Endothelial cell of umbilical vein (primary cell): Measurements from ENCODE around the gene C2orf76. TPM values are rescaled to one million over a fixed set of nuclear protein-coding genes. Genes with fewer than 3 reads are reported as not detected.

Source experiments
- BruUV-seq: library from RNA; stranded (reverse); fragments of 400-500 nt; replicated peaks from 2 replicates; lab custom pipeline; 2021; lab: Mats Ljungman, UMichigan
- CTCF ChIA-PET: fragments of 300-600, 350-600 bp; sonication (Branson Sonifier 250); formaldehyde crosslinking; loops from one replicate; lab custom pipeline; 2021; ENCODE audit warnings: antibody characterized with exemption, inconsistent platforms; lab: Charles Lee
- POLR2A ChIA-PET: fragments of 300-600, 350-600 bp; sonication (Branson Sonifier 250); formaldehyde crosslinking; loops from one replicate; lab custom pipeline; 2021; ENCODE audit warnings: antibody characterized with exemption, inconsistent platforms; lab: Charles Lee
- DNase-seq: peaks from one replicate; pipeline ENCODE4 v3.0.0-alpha.2; 2011; ENCODE audit warnings: low read depth, low spot score
- FAIRE-seq: peaks from 2 replicates; lab custom pipeline; 2011; peaks lifted over from hg19 to GRCh38; lab: Jason Lieb, UNC
- H2AFZ ChIP-seq: 2 replicates; pipeline ENCODE4 v1.6.0; 2012; ENCODE audit warnings: low read depth, low read length, control low read depth, inconsistent platforms
- H3K27ac ChIP-seq: 2 replicates; pipeline ENCODE4 v1.5.1; 2011; ENCODE audit warnings: low read depth, mild to moderate bottlenecking, control low read depth, low read length, moderate library complexity; ENCODE audit not compliant: insufficient read depth
- H3K27me3 ChIP-seq, 2 experiments: 2 replicates each; pipeline versions ENCODE4 v1.6.0 to v1.6.1; 2011; ENCODE audit warnings: low read length in 2 of 2, mixed read lengths in 1 of 2; ENCODE audit not compliant: control insufficient read depth in 2 of 2, insufficient read depth in 2 of 2
- H3K36me3 ChIP-seq, 2 experiments: 2 replicates in 1 of 2; 3 replicates in 1 of 2; pipeline ENCODE4 v1.5.1; 2011; ENCODE audit warnings: low read length in 2 of 2, mild to moderate bottlenecking in 1 of 2, moderate library complexity in 1 of 2; ENCODE audit not compliant: control insufficient read depth in 2 of 2, insufficient read depth in 2 of 2; ENCODE audit errors: extremely low read depth in 1 of 2
- H3K4me1 ChIP-seq: 3 replicates; pipeline ENCODE4 v1.5.1; 2011; ENCODE audit warnings: mild to moderate bottlenecking, low read length; ENCODE audit not compliant: control insufficient read depth, insufficient read depth; ENCODE audit errors: extremely low read depth
- H3K4me2 ChIP-seq: 2 replicates; pipeline ENCODE4 v1.6.1; 2011; ENCODE audit warnings: low read length, control low read depth, mixed read lengths; ENCODE audit not compliant: insufficient read depth
- H3K4me3 ChIP-seq, 3 experiments: fragments of 200-600 bp in 1 of 3; sonication (generic), shearing (Covaris generic) in 1 of 3; replicated peaks in 1 of 3; 2 replicates each; pipeline ENCODE4 v1.5.1; 2011 to 2016; ENCODE audit warnings: control low read depth in 3 of 3, low read length in 3 of 3, mild to moderate bottlenecking in 2 of 3, inconsistent platforms in 1 of 3, low read depth in 1 of 3, moderate library complexity in 1 of 3; ENCODE audit not compliant: insufficient read depth in 1 of 3
- H3K79me2 ChIP-seq: 2 replicates; pipeline ENCODE4 v1.6.0; 2012; ENCODE audit warnings: low read length, inconsistent platforms; ENCODE audit not compliant: control insufficient read depth, insufficient read depth
- H3K9ac ChIP-seq: replicated peaks from 2 replicates; pipeline ENCODE3; 2011; ENCODE audit warnings: low read length, control low read depth; ENCODE audit not compliant: insufficient read depth; ENCODE audit errors: extremely low read depth
- H3K9me1 ChIP-seq: replicated peaks from 3 replicates; pipeline ENCODE4 v1.6.0; 2011; ENCODE audit warnings: mild to moderate bottlenecking, low read length; ENCODE audit not compliant: control insufficient read depth, insufficient read depth; ENCODE audit errors: extremely low read depth
- H3K9me3 ChIP-seq: replicated peaks from 2 replicates; pipeline ENCODE4 v1.5.1; 2012; ENCODE audit warnings: low read length, inconsistent platforms; ENCODE audit not compliant: control insufficient read depth, insufficient read depth
- H4K20me1 ChIP-seq: replicated peaks from 2 replicates; pipeline ENCODE3; 2011; ENCODE audit warnings: mild to moderate bottlenecking, low read length; ENCODE audit not compliant: control insufficient read depth, insufficient read depth; ENCODE audit errors: extremely low read depth
- CTCF ChIP-seq, 2 donors: IDR thresholded peaks; 1 replicate in 1 of 2; 2 replicates in 1 of 2; pipeline ENCODE4 v1.5.1; 2011; ENCODE audit warnings: low read length in 2 of 2, mild to moderate bottlenecking in 2 of 2, moderate library complexity in 2 of 2, control low read depth in 1 of 2, inconsistent platforms in 1 of 2, low read depth in 1 of 2; ENCODE audit not compliant: insufficient read depth in 1 of 2; ENCODE audit errors: extremely low read depth in 1 of 2
- EZH2 ChIP-seq: IDR thresholded peaks from 2 replicates; pipeline ENCODE4 v1.6.1; 2012; ENCODE audit warnings: borderline replicate concordance, low read depth, mild to moderate bottlenecking, moderate library complexity, low read length, inconsistent platforms; ENCODE audit not compliant: severe bottlenecking
- FOS ChIP-seq: IDR thresholded peaks from 2 replicates; pipeline ENCODE4 v1.6.1; 2011; ENCODE audit warnings: mild to moderate bottlenecking, low read length, moderate library complexity, borderline replicate concordance; ENCODE audit not compliant: insufficient read depth
- GATA2 ChIP-seq: IDR thresholded peaks from 2 replicates; pipeline ENCODE4 v1.7.0; 2011; ENCODE audit warnings: low read depth, mild to moderate bottlenecking, moderate library complexity, mixed read lengths, low read length; ENCODE audit not compliant: insufficient read length, insufficient read depth
- JUN ChIP-seq: IDR thresholded peaks from 2 replicates; pipeline ENCODE4 v1.6.1; 2011; ENCODE audit warnings: borderline replicate concordance, low read depth; ENCODE audit not compliant: insufficient read length, insufficient read depth
- MAX ChIP-seq: IDR thresholded peaks from 2 replicates; pipeline ENCODE4 v1.6.1; 2011; ENCODE audit not compliant: insufficient read depth, insufficient read length
- MYC ChIP-seq: IDR thresholded peaks from one replicate; pipeline ENCODE4 v1.6.1; 2011; ENCODE audit warnings: mild to moderate bottlenecking, low read depth, low read length
- POLR2A ChIP-seq: IDR thresholded peaks from 2 replicates; pipeline ENCODE4 v1.6.1; 2012; ENCODE audit warnings: low read depth, mild to moderate bottlenecking, control low read depth, low read length
- POLR2AphosphoS5 ChIP-seq: IDR thresholded peaks from 2 replicates; pipeline ENCODE4 v1.6.1; 2012; ENCODE audit warnings: low read depth, mild to moderate bottlenecking, control low read depth, low read length, moderate library complexity; ENCODE audit not compliant: insufficient read depth
- dilution Hi-C: fragments of 300-500 bp; cut with MboI; formaldehyde crosslinking; loops from one replicate; pipeline ENCODE4 v1.15.0; 2019; ENCODE audit warnings: low sequenced_read_pairs; ENCODE audit not compliant: extremely low pct_ligation_motif_present
- intact Hi-C: fragments of 100-400 bp; cut with micrococcal nuclease; formaldehyde crosslinking; loops from one replicate; pipeline ENCODE4 v1.10.0; 2022
- polyA plus RNA-seq, 4 experiments: library from polyadenylated mRNA; depleted of rRNA in 3 of 4; stranded (reverse) in 3 of 4; unstranded in 1 of 4; fragments of >200 nt; gene quantifications; 2 replicates each; pipeline versions ENCODE4 v1.2.1 to v1.2.3, GENCODE V29; 2011 to 2012; ENCODE audit warnings: missing spikeins in 1 of 4
- total RNA-seq: library from RNA; stranded (reverse); gene quantifications from 2 replicates; pipeline ENCODE4 v1.2.3, GENCODE V29; 2021

The C2orf76 gene
- total and polyA plus RNA-seq, 2 donors (not counting 3 experiments of a cell fraction or from before 2014, with no cell fraction given) = 7.4 to 12.1 TPM

DNA sequence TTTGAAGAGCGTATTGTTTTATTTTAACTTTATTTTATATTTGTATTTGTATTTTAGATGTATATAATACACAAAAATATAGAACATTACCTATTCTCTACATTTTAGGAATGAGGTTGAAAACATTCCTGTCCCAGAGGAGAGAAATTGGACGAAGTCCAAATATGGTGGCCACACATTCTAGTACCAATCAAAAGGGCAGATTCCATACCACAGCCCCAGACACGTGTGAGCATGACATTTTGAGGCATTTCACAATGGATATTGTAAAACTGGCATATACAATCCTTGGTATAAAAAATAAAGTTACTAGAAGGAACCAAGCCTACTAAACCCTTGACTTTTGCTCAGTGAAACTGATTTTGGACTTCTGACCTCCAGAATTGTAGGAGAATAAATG, 50.6 kb downstream of the C2orf76 start:
- H3K4me1 ChIP-seq = no peaks in the 10 kb centered on the region
- no peak overlapping the region for H3K4me3 ChIP-seq
- POLR2A ChIA-PET = no interaction called here
- no peak overlapping the region for H2AFZ ChIP-seq
- no peaks in the 10 kb centered on the region for H3K36me3 ChIP-seq
- no peak for DNase-seq
- dilution Hi-C loops (no loop called here), intact Hi-C loops (loop anchor here (5.0 kb wide), 1 partner anchor 161 kb away; no protein-coding TSS in a partner anchor)
- H3K79me2 ChIP-seq = no peaks in the 10 kb centered on the region
- CTCF ChIA-PET = no interaction called here
- no peak overlapping the region for H3K27ac ChIP-seq
- H3K9me1 ChIP-seq = no peaks in the 10 kb centered on the region
- no TSS peak for BruUV-seq
- H3K9me3 ChIP-seq = no peaks in the 10 kb centered on the region
- no peak overlapping the region for H3K4me2 ChIP-seq
- no peak overlapping the region for H3K9ac ChIP-seq
- TF ChIP-seq POLR2A (no peak), JUN (no peak), EZH2 (no peak), FOS (no peak), MYC (no peak), CTCF (IDR thresholded peaks at IDR 0.05; ENCODE audit: extremely low read depth in 1 of 2, insufficient read depth in 1 of 2, low read depth in 1 of 2, low read length in 2 of 2) (no peak), MAX (no peak), POLR2AphosphoS5 (no peak), GATA2 (no peak)
- H4K20me1 ChIP-seq = no peaks in the 10 kb centered on the region
- no peak for FAIRE-seq
- H3K27me3 ChIP-seq = no peaks in the 10 kb centered on the region
